Neuronal stem cell (in vitro differentiated cells): ENCODE results near the gene TLR1.

ENCODE experiments used
- DNase-seq: peaks from one replicate; pipeline ENCODE4 v3.0.0-alpha.2; 2013; ENCODE audit warnings: low spot score
- H2AFZ ChIP-seq: one replicate; pipeline ENCODE4 v1.6.1; 2013; ENCODE audit warnings: mild to moderate bottlenecking, low read length, inconsistent platforms
- H2AK5ac ChIP-seq: 2 replicates; pipeline ENCODE4 v1.6.1; 2013; ENCODE audit warnings: low read depth, mild to moderate bottlenecking, inconsistent platforms, low read length, moderate library complexity, mixed read lengths
- H2BK120ac ChIP-seq: 2 replicates; pipeline ENCODE4 v1.6.1; 2013; ENCODE audit warnings: low read depth, mild to moderate bottlenecking, inconsistent platforms, low read length, moderate library complexity, mixed read lengths
- H2BK12ac ChIP-seq: one replicate; pipeline ENCODE4 v1.6.1; 2013; ENCODE audit warnings: low read length, inconsistent platforms
- H2BK15ac ChIP-seq: 2 replicates; pipeline ENCODE4 v1.6.1; 2013; ENCODE audit warnings: mild to moderate bottlenecking, low read length, inconsistent platforms, mixed read lengths
- H2BK5ac ChIP-seq: one replicate; pipeline ENCODE4 v1.6.1; 2013; ENCODE audit warnings: inconsistent platforms, mild to moderate bottlenecking, low read length, moderate library complexity
- H3K14ac ChIP-seq: one replicate; pipeline ENCODE4 v1.6.1; 2013; ENCODE audit warnings: low read length, inconsistent platforms
- H3K18ac ChIP-seq: 2 replicates; pipeline ENCODE4 v1.6.1; 2013; ENCODE audit warnings: low read length, inconsistent platforms
- H3K23ac ChIP-seq: 2 replicates; pipeline ENCODE4 v1.6.1; 2013; ENCODE audit warnings: low read depth, mild to moderate bottlenecking, mixed read lengths, low read length, inconsistent platforms; ENCODE audit not compliant: poor library complexity
- H3K27ac ChIP-seq: replicated peaks from 3 replicates; pipeline ENCODE4 v1.5.1; 2013; ENCODE audit warnings: low read length, inconsistent platforms
- H3K27me3 ChIP-seq, 3 experiments: 2 replicates each; pipeline ENCODE4 v1.6.1; 2013; ENCODE audit warnings: low read length in 3 of 3, mild to moderate bottlenecking in 2 of 3, inconsistent platforms in 1 of 3, low read depth in 1 of 3, mixed read lengths in 1 of 3, moderate library complexity in 1 of 3; ENCODE audit not compliant: control insufficient read depth in 3 of 3, insufficient read depth in 3 of 3
- H3K36me3 ChIP-seq, 2 donors: replicated peaks in 1 of 2; 2 replicates each; pipeline ENCODE4 v1.6.1; 2013; ENCODE audit warnings: low read length in 2 of 2; ENCODE audit not compliant: control insufficient read depth in 2 of 2, insufficient read depth in 2 of 2
- H3K4ac ChIP-seq: 2 replicates; pipeline ENCODE4 v1.6.1; 2013; ENCODE audit warnings: inconsistent platforms, mild to moderate bottlenecking, low read length, moderate library complexity
- H3K4me1 ChIP-seq, 2 donors: 1 replicate in 1 of 2; 2 replicates in 1 of 2; pipeline ENCODE4 v1.6.1; 2013; ENCODE audit warnings: low read length in 2 of 2, low read depth in 1 of 2; ENCODE audit not compliant: control insufficient read depth in 2 of 2, insufficient read depth in 1 of 2
- H3K4me2 ChIP-seq: one replicate; pipeline ENCODE4 v1.6.1; 2013; ENCODE audit warnings: mild to moderate bottlenecking, low read length, inconsistent platforms; ENCODE audit not compliant: insufficient read depth, poor library complexity, severe bottlenecking
- H3K4me3 ChIP-seq, 2 donors: 2 replicates each; pipeline ENCODE4 v1.5.1; 2013; ENCODE audit warnings: low read length in 2 of 2, mild to moderate bottlenecking in 2 of 2, inconsistent platforms in 1 of 2, moderate library complexity in 1 of 2
- H3K79me1 ChIP-seq: one replicate; pipeline ENCODE4 v1.6.1; 2013; ENCODE audit warnings: low read depth, mild to moderate bottlenecking, inconsistent platforms, low read length, moderate library complexity
- H3K9ac ChIP-seq: one replicate; pipeline ENCODE4 v1.6.1; 2013; ENCODE audit warnings: mild to moderate bottlenecking, low read depth, low read length, inconsistent platforms; ENCODE audit not compliant: poor library complexity
- H3K9me3 ChIP-seq, 2 donors: replicated peaks in 1 of 2; 2 replicates each; pipeline versions ENCODE3 to v1.6.1; 2013; ENCODE audit warnings: low read length in 2 of 2, mild to moderate bottlenecking in 2 of 2, inconsistent platforms in 1 of 2, low read depth in 1 of 2, mixed read lengths in 1 of 2, moderate library complexity in 1 of 2; ENCODE audit not compliant: control insufficient read depth in 2 of 2, insufficient read depth in 1 of 2
- H4K8ac ChIP-seq: one replicate; pipeline ENCODE4 v1.6.1; 2013; ENCODE audit warnings: low read depth, mild to moderate bottlenecking, inconsistent platforms, low read length, moderate library complexity
- H4K91ac ChIP-seq: one replicate; pipeline ENCODE4 v1.6.1; 2013; ENCODE audit warnings: low read length, low read depth, mild to moderate bottlenecking, inconsistent platforms; ENCODE audit not compliant: poor library complexity
- WGBS, 2 donors: extraction: QIAGEN DNeasy Blood & Tissue Kit; methylation state at CpG; one replicate each; pipeline ENCODE4 v1.1.7; 2013; ENCODE audit warnings: missing lambda C conversion rate in 2 of 2, mixed read lengths in 1 of 2; ENCODE audit not compliant: insufficient read length in 2 of 2, insufficient replicate concordance in 1 of 2; ENCODE audit errors: extremely low coverage in 2 of 2; 5-methylcytosine and 5-hydroxymethylcytosine counted together

The TLR1 gene

DNA sequence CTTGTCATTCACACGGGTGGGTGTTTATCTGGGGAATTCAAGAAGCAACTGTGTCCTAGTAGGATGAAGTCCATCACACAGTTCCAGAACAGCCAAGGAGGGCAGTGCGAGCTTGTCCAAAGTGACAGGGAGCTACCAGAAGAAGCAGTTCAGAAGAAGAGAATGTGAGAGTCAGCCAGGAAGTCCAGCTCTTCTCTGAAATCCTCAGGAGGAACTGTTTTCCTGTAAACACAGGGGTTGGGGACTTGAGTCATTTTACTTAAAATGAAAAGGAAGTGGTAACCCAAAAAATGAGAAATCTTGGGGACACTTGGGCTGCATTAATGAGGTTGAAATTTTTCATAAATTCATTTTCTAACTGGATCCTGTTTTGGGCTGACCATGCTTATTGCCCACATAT is 13.6 kb downstream of the TLR1 start:
- no peaks in the 10 kb centered on the region for H3K9me3 ChIP-seq
- DNase-seq: no peak
- no CpG with 5 or more reads among the region's 2 CpGs for WGBS, 2 donors

GRCh38 chr4:38788317-38788716 is 16.3 kb downstream of the TLR1 start:
- Histone ChIP-seq H3K27ac (no peak overlapping the region), H3K79me1 (no peaks in the 10 kb centered on the region)
- DNase-seq: no peak

More for the DNA sequence above, 13.6 kb downstream of the TLR1 start:
- Histone ChIP-seq H3K9ac (no peak overlapping the region), H3K4me1 (no peaks in the 10 kb centered on the region), H2BK12ac (no peak overlapping the region), H3K79me1 (no peaks in the 10 kb centered on the region), H3K27me3 (peaks cover 0 to 3% (median 0%) of the 10 kb centered on the region in 3 experiments), H2BK15ac (no peak overlapping the region), H3K36me3 (no peaks in the 10 kb centered on the region), H3K4ac (no peak overlapping the region), H4K91ac (no peak overlapping the region), H3K23ac (no peak overlapping the region), H2BK5ac (no peak overlapping the region), H3K4me3 (no peak overlapping the region), H3K27ac (no peak overlapping the region), H2BK120ac (no peak overlapping the region), H3K4me2 (no peak overlapping the region), H2AFZ (no peak overlapping the region), H4K8ac (no peak overlapping the region), H2AK5ac (no peak overlapping the region), H3K18ac (no peak overlapping the region), H3K14ac (no peak overlapping the region)

DNA sequence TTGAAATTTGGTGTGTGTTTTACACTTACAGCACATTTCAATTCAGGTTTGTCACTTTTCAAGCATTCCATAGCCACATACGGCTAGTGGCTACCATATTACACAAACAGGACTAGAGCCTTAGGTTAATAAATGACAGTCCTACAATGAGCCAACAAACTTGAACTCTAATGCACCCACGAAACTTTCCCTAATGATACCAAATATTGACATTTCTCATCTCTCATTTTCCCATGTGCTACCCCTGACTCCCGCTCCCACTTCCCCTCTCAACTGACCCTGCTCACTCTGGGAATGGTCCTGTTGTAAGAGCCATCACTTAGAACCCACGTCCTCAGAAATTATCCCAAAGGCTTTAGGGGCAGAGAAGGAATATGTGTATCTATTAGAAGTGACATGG is 16.9 kb downstream of the TLR1 start:
- Histone ChIP-seq H3K27me3 (peaks cover 0 to 3% (median 0%) of the 10 kb centered on the region in 3 experiments), H3K14ac (no peak overlapping the region), H2AK5ac (no peak overlapping the region), H3K4me3 (no peak overlapping the region), H3K36me3 (no peaks in the 10 kb centered on the region), H3K4me2 (no peak overlapping the region), H3K9me3 (no peaks in the 10 kb centered on the region), H4K91ac (no peak overlapping the region), H3K18ac (no peak overlapping the region), H3K79me1 (no peaks in the 10 kb centered on the region), H4K8ac (no peak overlapping the region), H3K27ac (no peak overlapping the region), H3K23ac (no peak overlapping the region), H2BK5ac (no peak overlapping the region), H2BK120ac (no peak overlapping the region), H3K4ac (no peak overlapping the region), H2BK15ac (no peak overlapping the region), H3K4me1 (no peaks in the 10 kb centered on the region), H2AFZ (no peak overlapping the region), H2BK12ac (no peak overlapping the region), H3K9ac (no peak overlapping the region)
- WGBS, 2 donors: no CpG with 5 or more reads among the region's 4 CpGs
- no peak for DNase-seq

More at GRCh38 chr4:38788317-38788716, 16.3 kb downstream of the TLR1 start:
- Histone ChIP-seq H3K14ac (no peak overlapping the region), H3K27me3 (peaks cover 0 to 3% (median 0%) of the 10 kb centered on the region in 3 experiments), H3K4me1 (no peaks in the 10 kb centered on the region), H2BK5ac (no peak overlapping the region), H2AFZ (no peak overlapping the region), H3K4me3 (no peak overlapping the region), H3K4ac (no peak overlapping the region), H3K9ac (no peak overlapping the region), H2BK120ac (no peak overlapping the region), H2BK15ac (no peak overlapping the region), H3K4me2 (no peak overlapping the region), H3K36me3 (no peaks in the 10 kb centered on the region), H3K18ac (no peak overlapping the region), H4K91ac (no peak overlapping the region), H4K8ac (no peak overlapping the region), H2BK12ac (no peak overlapping the region), H2AK5ac (no peak overlapping the region), H3K9me3 (no peaks in the 10 kb centered on the region), H3K23ac (no peak overlapping the region)
- WGBS, 2 donors: no CpG with 5 or more reads among the region's 1 CpG

DNA sequence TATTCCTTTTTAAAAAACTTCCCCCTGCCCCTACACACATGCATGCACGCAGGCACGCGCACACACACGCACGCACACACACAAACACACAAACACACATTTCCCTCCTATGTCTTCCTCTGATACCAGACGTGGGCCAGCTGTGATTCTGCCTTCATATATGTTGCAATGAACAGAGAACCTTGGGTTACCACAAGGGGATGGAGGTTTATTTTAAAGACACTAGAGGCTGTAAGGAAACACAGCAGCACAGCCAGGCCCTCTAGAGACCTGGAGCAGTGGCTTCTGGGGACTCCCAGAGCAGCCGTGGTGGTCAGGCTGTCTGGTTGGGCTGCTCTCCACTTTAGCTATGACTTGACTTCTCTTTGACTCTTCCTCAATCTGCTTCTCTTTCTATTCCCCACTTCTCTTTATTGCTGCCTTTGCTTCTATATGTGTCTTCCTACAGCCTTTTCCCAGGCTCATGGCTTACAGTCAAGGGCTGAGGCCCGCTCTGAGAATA is 18.6 kb downstream of the TLR1 start:
- Histone ChIP-seq H3K18ac (no peak overlapping the region), H3K14ac (no peak overlapping the region), H2AFZ (no peak overlapping the region), H3K23ac (no peak overlapping the region), H2BK120ac (no peak overlapping the region), H3K9me3 (no peaks in the 10 kb centered on the region), H2BK5ac (no peak overlapping the region), H3K4me2 (no peak overlapping the region), H2AK5ac (no peak overlapping the region), H3K27me3 (peaks cover 0 to 9% (median 0%) of the 10 kb centered on the region in 3 experiments), H4K8ac (no peak overlapping the region), H2BK15ac (no peak overlapping the region), H3K79me1 (no peaks in the 10 kb centered on the region), H3K4ac (no peak overlapping the region), H3K36me3 (no peaks in the 10 kb centered on the region), H3K4me3 (no peak overlapping the region), H3K4me1 (no peaks in the 10 kb centered on the region), H3K27ac (no peak overlapping the region), H4K91ac (no peak overlapping the region), H3K9ac (no peak overlapping the region), H2BK12ac (no peak overlapping the region)
- WGBS, 2 donors: no CpG with 5 or more reads among the region's 8 CpGs
- DNase-seq: no peak
